ENCODE measurements around the gene FAM151B. TPM values are rescaled to one million over a fixed set of nuclear protein-coding genes. Genes with fewer than 3 reads are reported as not detected.

Gene FAM151B, protein sequence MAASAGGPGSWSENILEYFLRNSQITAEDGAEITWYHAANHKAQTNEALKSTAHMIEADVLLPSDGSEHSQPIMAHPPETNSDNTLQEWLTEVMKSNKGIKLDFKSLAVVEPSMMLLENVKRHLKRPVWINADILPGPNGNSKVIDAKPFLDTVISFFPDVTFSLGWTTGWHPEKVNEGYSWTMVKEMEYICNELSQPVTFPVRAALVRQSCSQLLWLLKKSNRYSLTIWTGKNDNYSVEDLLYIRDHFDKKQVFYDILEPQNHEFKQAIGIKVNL
- 5.9 and 9.2 TPM in 2 replicates for total RNA-seq

DNA sequence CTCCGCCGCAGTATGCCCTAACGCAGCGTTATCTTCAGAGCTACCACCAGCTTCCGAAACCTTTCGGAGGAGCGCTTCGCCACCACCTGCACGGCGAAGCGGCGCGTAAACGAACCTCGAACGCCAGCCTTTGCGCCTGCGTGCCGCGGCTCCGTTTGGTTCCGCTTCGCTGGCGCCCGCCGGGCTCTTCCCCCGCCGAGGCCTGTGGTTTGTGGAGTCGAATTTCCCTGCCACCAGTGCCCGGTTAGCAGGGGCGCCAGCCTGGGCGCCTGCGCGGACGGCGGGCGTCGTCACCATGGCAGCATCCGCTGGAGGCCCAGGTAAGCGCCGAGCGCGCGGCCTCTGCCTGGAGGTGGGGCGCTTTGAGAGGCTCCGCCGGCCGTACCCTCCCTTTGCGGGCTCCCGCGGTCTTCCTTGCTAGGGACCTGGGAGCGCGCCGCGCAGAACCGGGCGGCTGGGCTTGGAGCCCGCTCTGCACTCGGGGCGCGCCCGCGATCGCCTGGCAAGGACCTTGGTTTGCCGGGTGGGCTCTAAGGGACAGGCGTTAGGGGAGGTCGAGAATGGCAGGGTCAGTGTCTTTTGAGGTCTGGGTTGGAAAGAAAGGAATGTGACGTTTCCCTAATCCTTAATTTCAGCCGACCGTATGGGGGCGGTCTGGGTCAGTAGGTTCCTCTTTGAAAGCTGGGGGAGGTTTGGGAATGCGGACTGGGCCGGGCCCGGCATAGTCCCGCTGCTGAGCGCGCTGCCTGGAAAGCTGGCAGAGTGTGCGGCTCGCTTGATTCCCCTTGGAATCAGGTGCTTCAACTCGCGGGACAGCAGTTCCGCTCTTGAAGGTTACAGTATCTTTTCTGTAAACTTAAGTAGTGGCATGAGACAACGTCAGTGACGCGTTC is at the start of gene FAM151B:
TSS of gene FAM151B (plus strand) at position 272 of the 893 bp plus-strand sequence. CDS start at position 296, 24 bp downstream.

DNA sequence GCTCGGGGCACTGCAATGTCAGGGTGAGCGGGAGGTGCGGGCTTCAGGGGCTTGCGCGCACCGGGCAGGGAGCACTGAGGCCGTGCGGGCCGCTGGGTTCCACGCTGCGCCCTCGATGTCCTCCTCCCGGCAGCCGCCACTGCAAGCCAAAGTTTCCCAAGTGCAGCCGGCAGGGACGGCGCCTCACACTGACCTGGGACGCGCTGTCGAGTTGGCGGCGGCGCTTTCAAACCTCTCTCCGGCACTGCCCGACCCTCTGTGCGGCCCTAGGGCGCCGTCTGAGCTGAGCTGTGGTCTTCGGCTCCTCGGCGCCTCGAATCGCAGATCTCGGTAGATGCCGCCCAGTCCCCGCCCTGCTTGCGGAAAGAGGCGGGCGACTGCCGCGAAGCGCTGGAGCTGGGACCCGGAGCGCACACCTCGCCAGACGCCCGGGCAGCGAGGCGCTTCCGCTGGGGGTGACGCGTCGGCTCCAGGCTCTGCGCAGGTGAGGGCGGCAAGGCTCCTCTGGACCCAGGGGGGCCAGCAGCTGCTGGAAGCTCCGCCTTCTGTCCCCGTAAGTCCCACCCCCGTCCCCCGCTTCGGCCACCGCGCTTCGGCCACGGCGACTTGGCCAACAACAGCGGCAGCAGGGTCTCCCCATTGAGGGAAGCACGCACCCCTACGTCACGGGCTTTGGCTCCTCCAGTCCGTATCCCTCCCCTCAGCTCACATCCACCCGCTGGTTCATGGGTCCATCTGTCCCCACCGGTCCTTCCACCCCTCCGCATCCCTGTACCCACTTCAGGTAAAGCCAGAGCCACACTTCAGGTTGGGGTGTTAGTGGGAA is 82.3 kb downstream of the FAM151B start, which contains the start of gene ANKRD34B:
TSS of gene ANKRD34B (minus strand) at position 320 of the 826 bp plus-strand sequence. CDS start 10,261 bp downstream, outside the sequence.

Other genes starting within 250 kb of the FAM151B start
- gene SERINC5, start 232.1 kb upstream of the FAM151B start, total RNA-seq: 10.5 and 15.7 TPM in 2 replicates
- gene SPZ1, start 168.1 kb upstream of the FAM151B start, total RNA-seq: not detected in 2 replicates
- gene ZFYVE16, start 80.0 kb upstream of the FAM151B start, total RNA-seq: 24.5 and 36.5 TPM in 2 replicates
- gene ANKRD34B, start 82.2 kb downstream of the FAM151B start, total RNA-seq: not detected in 2 replicates
- 11.6 and 16.9 TPM in 2 replicates for gene MSH3, start 166.6 kb downstream of the FAM151B start, total RNA-seq
- gene DHFR, start 166.9 kb downstream of the FAM151B start, total RNA-seq: 6.1 and 38.4 TPM in 2 replicates